Adipose tissue (tissue), 3 donors: Measurements from ENCODE around the gene CAMK2B. TPM values are rescaled to one million over a fixed set of nuclear protein-coding genes. Genes with fewer than 3 reads are reported as not detected.
"Not testable (repeated sequence)": the region's sequence is repeated elsewhere in the genome, so short reads cannot be mapped to it uniquely, and the experiment has no call there.

Experiments
- H3K27ac ChIP-seq: one replicate; pipeline ENCODE4 v1.5.1; 2013; ENCODE audit warnings: low read depth, low read length
- WGBS, 3 donors: extraction: QIAGEN DNeasy Blood & Tissue Kit; methylation state at CpG; one replicate each; pipeline ENCODE4 v1.1.7; 2013; 5-methylcytosine and 5-hydroxymethylcytosine counted together
- polyA plus RNA-seq, 3 donors: library from polyadenylated mRNA; stranded (reverse); fragments of 200-250 nt; gene quantifications; one replicate each; pipeline ENCODE4 v1.2.3, GENCODE V29; 2013
- donor health status: healthy with polysubstance abuse.
- donor health status: Bipolar disorder and iron deficiency.
- donor health status: healthy.

Gene CAMK2B
- polyA plus RNA-seq, 3 donors: 0.28 to 1.3 (median 0.56) TPM

GRCh38 chr7:44217223-44217714 lies 108.1 kb downstream of the CAMK2B start:
- no peak overlapping the region for H3K27ac ChIP-seq
- WGBS, 3 donors: 80 to 83% (median 83%) methylated on average over 18 to 19 of the region's 19 CpGs

DNA sequence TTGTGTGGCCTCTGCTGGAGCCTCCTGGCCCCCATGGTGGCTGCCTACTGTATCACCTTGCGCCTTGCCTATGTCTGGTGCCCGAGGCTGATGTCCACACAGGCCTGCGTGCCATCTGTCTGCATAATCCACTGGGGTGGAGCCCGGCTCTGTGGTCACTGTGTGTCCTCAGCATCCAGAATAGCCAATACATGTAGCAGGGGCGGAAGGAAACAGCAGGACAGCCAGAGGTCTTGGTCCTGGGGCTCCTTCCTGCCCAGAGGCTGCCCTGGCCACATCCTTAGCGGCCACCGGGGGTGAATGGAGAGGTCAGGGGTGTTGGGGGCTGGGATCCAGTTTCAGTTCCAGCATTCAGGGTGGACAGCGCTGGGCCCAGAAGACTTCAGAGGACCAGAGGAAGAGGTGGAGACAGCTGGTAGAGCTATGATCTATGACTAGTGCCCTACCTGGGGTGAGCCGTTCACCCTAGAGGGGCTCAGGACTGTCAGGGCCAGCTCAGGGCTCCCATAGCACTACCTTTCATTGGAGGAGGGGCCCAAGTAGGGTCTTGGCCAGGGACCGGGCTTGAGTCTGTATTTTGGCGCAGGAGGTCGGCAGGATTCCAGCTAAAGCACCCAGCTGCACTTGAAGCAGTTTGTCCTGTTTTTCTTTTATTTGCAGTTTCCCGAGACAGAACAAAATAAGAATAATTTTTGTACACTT lies 108.7 kb downstream of the CAMK2B start:
- WGBS, 3 donors: 69 to 78% (median 76%) methylated on average over 13 of the region's 13 CpGs
- H3K27ac ChIP-seq: no peak overlapping the region

DNA sequence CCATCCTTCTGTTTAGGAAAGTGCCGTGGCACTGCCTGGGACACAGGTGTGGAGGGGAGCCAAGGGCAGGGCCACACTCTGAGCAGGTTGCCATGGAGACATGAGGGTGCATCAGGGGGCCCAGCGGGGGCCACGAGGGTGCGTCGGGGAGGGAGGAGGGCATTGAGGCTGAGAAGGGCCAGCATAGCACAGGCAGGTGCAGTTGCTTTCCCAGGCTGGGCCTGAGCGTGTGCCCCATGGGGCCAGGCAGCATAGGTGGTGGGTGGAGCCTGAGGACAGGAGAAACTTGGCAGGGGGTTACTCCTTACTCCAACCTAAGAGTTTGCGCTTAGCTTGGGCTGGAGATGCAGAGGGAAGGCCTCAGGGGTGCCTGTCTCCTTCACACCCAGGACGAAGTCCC lies 109.4 kb downstream of the CAMK2B start:
- WGBS, 3 donors: 55 to 75% (median 74%) methylated on average over 8 of the region's 8 CpGs
- H3K27ac ChIP-seq: no peak overlapping the region

GRCh38 chr7:44215531-44215930 lies 109.9 kb downstream of the CAMK2B start:
- H3K27ac ChIP-seq: no peak overlapping the region
- WGBS, 3 donors: 74 to 94% (median 90%) methylated on average over 7 of the region's 7 CpGs

DNA sequence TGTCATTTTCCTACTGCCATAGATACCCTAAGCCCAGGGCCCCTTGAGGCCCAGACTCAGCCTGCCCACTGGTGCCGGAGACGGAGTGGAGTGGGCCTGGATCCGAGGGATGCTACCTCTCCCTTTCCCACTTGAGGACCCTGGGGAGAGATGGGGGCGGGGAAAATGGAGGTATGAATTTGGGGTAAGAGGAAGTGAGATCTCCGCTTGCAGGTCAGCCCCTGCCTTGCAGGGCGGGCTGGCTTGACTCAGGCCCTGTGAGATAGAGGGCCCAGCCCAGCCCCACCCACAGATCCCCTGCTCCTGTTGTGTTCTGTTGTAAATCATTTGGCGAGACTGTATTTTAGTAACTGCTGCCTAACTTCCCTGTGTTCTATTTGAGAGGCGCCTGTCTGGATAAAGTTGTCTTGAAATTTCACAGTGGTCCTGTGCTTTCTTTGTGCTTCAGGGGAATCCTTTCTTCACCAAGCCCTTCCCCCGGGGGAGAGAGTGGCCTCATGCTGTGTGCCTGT lies 111.5 kb downstream of the CAMK2B start:
- WGBS, 3 donors: 77 to 87% (median 84%) methylated on average over 9 of the region's 9 CpGs
- no peak overlapping the region for H3K27ac ChIP-seq

GRCh38 chr7:44213206-44213876 lies 112.1 kb downstream of the CAMK2B start:
- 85 to 90% (median 89%) methylated on average over 3 of the region's 3 CpGs for WGBS, 3 donors
- no peak overlapping the region for H3K27ac ChIP-seq

- H3K27ac ChIP-seq: no peak overlapping the region
- WGBS, 3 donors: 80 to 88% (median 83%) methylated on average over 7 of the region's 7 CpGs
These were observed 112.7 kb downstream of the CAMK2B start for GRCh38 chr7:44212581-44213184.

- no peak overlapping the region for H3K27ac ChIP-seq
- WGBS, 3 donors: 89 to 93% (median 93%) methylated on average over 6 of the region's 6 CpGs
These were observed 113.4 kb downstream of the CAMK2B start for GRCh38 chr7:44212018-44212417.

- no peak overlapping the region for H3K27ac ChIP-seq
- WGBS, 3 donors: 89 to 95% (median 93%) methylated on average over 10 of the region's 10 CpGs
These were observed 114.2 kb downstream of the CAMK2B start for GRCh38 chr7:44211126-44211675.

DNA sequence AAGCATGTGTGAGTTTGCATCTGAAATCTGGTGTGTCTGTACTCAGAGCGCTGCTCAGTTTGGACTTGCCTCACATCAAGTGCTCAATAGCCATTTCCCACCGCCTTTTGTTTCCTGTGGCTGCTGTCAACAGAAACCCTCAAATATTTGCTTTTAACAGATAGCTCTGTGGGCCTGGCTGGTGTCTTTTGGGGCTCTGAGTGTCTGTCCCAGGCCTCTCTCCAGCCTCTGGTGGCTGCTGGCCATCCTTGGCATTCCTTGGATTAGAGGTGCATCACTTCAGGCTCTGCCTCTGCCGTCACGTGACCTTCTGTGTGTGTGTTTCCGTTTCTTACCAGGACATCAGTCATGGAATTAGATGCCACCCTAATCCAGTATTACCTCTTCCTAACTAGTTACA lies 115.3 kb downstream of the CAMK2B start:
- WGBS, 3 donors: 76 to 92% (median 91%) methylated on average over 5 of the region's 5 CpGs
- H3K27ac ChIP-seq: no peak overlapping the region

- 92 to 97% (median 94%) methylated on average over 7 of the region's 7 CpGs for WGBS, 3 donors
- no peak overlapping the region for H3K27ac ChIP-seq
These were observed 117.3 kb downstream of the CAMK2B start for GRCh38 chr7:44208085-44208484.

- WGBS, 3 donors: 94 to 96% (median 95%) methylated on average over 5 of the region's 5 CpGs
- H3K27ac ChIP-seq: no peak overlapping the region
These were observed 119.4 kb downstream of the CAMK2B start for GRCh38 chr7:44206008-44206407.

- WGBS, 3 donors: 21 to 47% (median 37%) methylated on average over 8 of the region's 8 CpGs
These were observed 123.6 kb downstream of the CAMK2B start for GRCh38 chr7:44201813-44202212.

GRCh38 chr7:44200699-44201461 lies 124.5 kb downstream of the CAMK2B start, which contains the start of gene YKT6:
YKT6 (plus strand) TSS chr7:44200978; CDS start chr7:44201136, 158 bp downstream.
- H3K27ac ChIP-seq: no peak within 1 kb of the TSS
- 0 to 1% (median 0%) methylated on average over 55 to 58 of the region's 58 CpGs for WGBS, 3 donors

More at GRCh38 chr7:44201813-44202212, 123.6 kb downstream of the CAMK2B start:
- no peak overlapping the region for H3K27ac ChIP-seq

- H3K27ac ChIP-seq: not testable (repeated sequence)
- WGBS, 3 donors: 85 to 95% methylated on average over 2 to 3 of the region's 3 CpGs; no CpG with 5 or more reads in 1 of the 3 donors
These were observed 125.2 kb downstream of the CAMK2B start for GRCh38 chr7:44200163-44200562.

- H3K27ac ChIP-seq: no peak overlapping the region
- WGBS, 3 donors: 72 to 83% (median 81%) methylated on average over 7 of the region's 7 CpGs
These were observed 127.9 kb downstream of the CAMK2B start for GRCh38 chr7:44197474-44197873.

- WGBS, 3 donors: 28 to 40% (median 36%) methylated on average over 3 of the region's 3 CpGs
- H3K27ac ChIP-seq: no peak overlapping the region
These were observed 128.9 kb downstream of the CAMK2B start for GRCh38 chr7:44196450-44196872.

DNA sequence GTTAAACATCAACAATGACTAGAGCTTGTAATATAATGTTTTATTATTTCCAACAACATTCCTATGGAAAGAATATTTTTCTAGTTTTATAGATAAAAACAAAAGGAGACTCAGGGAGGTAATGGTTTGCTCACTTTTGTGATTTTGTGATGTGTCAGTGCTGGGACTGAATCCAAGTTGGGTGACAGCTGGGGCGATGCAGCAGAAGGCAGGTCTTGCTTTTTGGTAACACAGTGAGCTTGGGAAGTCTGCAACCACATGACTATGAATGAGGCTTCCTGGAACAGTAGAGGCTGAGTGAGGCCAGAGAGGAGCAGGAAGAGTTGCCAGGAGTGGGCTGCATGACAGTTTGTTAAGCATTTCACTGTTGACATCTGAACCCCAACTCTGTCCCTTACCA lies 129.5 kb downstream of the CAMK2B start:
- WGBS, 3 donors: 27 to 58% (median 32%) methylated on average over 1 of the region's 1 CpG
- H3K27ac ChIP-seq: no peak overlapping the region
